Mammary epithelial cell (primary cell): ENCODE results near the gene PODXL2.
"Not testable (repeated sequence)": the region's sequence is repeated elsewhere in the genome, so short reads cannot be mapped to it uniquely, and the experiment has no call there.

ENCODE experiments used
- CTCF ChIP-seq, 2 donors: IDR thresholded peaks in 1 of 2; conservative IDR thresholded peaks in 1 of 2; 2 replicates each; pipeline ENCODE4 v1.5.1; 2011 to 2012; ENCODE audit warnings: inconsistent platforms in 2 of 2, low read length in 2 of 2, mild to moderate bottlenecking in 2 of 2, control low read depth in 1 of 2, low read depth in 1 of 2; ENCODE audit not compliant: insufficient read depth in 1 of 2; ENCODE audit errors: extremely low read depth in 1 of 2
- EZH2 ChIP-seq: IDR thresholded peaks from 2 replicates; pipeline ENCODE4 v1.6.1; 2012; ENCODE audit warnings: low read length, inconsistent platforms, borderline replicate concordance

- TF ChIP-seq CTCF (conservative IDR thresholded peaks at IDR 0.05 in 1 of 2, IDR thresholded peaks at IDR 0.05 in 1 of 2; ENCODE audit: extremely low read depth in 1 of 2, insufficient read depth in 1 of 2, low read depth in 1 of 2, low read length in 2 of 2); EZH2: not testable (repeated sequence)
These were observed 23.4 kb upstream of the PODXL2 start for GRCh38 chr3:127605547-127605946.
